G401.6 (cell line): ENCODE measurements around the gene PSMD1.
"Not testable (repeated sequence)": the region's sequence is repeated elsewhere in the genome, so short reads cannot be mapped to it uniquely, and the experiment has no call there.

Experiments used
- FAIRE-seq: peaks from 2 replicates; lab custom pipeline; 2012; peaks lifted over from hg19 to GRCh38; lab: Jason Lieb, UNC

Gene PSMD1

DNA sequence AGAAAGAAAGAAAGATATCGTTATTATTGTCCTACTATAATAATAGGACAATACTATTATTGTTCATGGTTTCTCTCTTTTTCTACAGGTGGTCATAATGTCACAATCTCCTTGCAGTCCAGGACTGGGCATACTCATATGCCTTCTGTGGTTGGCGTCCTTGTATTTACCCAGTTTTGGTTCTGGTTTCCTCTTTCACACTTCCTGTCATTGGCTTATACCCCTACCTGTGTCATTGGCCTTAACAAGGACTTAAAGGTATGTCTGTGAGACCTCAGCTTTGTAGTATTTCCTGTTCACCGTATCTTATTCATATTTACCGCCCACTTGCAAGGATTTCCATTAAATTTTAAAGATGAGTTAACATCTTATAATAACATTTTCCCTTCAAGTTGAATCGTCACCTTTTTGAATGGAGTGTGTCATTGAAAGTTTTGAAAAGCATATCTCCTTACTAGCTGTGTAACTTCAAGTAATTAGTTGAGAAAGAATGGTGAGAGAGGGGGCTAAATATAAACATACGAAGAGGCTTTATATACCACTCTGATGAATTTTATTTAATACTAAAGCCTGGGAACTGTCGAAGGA, 104.7 kb downstream of the PSMD1 start:
- FAIRE-seq, result no peak

DNA sequence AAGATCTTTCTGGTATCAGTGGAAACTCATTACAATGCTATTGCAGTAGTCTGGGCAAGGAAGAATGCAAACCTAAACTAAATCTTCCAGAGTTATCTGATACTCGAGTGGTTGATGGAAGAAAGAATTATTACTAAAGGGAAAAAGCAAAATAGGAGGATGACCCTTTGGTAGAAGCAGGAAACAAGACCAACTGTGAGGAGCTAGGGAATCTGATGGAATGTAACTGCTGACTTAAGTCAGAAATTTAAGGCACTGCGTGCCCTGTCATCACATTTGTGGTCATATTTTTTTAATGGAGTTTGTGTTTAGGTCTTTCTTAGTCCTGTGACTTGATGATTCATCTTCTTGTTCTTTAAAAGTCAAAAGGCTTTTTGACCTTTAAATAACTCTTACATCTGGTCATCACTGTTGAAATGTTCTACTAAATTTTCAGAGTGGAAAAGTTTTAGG, 105.2 kb downstream of the PSMD1 start:
- FAIRE-seq, result peak; percentile 100

DNA sequence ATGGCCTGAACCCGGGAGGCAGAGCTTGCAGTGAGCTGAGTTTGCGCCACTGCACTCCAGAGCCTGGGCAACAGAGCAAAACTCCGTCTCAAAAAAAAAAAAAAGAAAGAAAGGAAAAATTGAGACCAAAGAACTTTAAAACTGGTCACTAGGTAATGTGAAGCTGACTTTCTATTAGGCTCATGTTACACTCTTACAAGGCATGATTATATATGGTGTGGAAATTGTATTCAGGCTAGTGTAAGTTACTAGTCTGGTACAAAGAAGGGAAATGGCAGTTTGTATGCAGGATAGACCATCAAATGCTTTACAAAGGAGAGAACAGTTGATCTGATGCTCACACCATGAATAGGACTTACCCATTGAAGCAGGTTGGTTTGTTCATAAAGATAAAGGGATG, 106.3 kb downstream of the PSMD1 start:
- FAIRE-seq, result no peak

DNA sequence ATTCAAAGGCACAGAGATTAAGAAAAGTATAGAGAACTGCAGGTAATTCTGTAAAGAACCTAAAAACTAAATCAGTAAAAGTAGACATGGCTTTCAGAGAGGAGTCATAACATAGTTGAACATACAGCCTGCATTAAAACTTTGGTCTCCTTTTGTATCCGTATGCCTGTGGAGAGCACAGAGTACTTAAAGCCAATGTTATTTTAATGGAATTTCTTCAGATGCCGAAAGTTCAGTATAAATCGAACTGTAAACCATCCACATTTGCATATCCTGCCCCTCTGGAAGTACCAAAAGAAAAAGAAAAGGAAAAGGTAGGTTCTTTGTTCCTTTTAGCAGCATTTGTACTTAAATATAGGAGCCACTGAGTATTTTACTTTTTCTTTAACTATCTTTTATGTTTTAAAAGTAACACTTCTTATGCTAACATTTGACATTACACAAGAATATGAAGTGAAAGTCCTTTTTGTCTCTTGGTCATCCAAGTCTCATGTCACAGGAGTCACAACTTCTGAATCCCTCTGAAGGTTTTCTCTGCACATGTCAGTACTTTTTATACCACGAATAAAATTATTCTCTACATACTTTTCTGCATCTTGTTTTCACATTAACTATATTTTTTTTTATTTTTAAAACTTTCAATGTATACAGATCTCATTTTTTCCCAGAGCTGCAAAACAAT, 106.9 kb downstream of the PSMD1 start:
- peak; percentile 98 for FAIRE-seq

DNA sequence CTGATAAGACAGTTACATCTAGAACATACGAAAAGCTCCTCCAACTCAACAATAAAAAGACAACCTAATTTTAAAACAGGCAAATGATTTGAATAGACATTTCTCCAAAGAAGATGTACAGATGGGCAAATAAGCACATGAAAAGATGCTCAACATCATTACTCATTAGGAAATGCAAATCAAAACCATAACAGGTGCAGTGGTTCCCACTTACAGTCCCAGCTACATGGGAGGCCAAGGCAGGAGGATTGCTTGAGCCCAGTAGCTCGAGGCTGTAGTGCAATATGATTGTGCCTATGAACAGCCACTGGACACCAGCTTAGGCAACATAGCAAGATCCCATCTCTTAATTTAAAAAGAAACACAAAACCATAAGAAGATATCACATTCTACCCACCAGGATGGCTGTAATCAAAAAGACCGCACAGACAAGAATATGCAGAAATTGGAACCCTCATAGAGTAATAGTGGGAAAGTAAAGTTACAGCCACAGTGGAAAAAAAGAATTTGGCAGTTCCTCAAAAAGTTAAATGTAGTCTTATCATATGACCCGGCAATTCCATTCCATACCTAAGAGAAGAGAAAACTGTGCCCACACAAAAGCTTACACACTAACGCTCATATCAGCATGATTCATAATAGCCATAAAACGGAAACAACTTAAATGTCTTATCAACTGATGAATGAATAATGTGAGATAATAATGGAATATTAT, 111.2 kb downstream of the PSMD1 start:
- peak; percentile 70 for FAIRE-seq

DNA sequence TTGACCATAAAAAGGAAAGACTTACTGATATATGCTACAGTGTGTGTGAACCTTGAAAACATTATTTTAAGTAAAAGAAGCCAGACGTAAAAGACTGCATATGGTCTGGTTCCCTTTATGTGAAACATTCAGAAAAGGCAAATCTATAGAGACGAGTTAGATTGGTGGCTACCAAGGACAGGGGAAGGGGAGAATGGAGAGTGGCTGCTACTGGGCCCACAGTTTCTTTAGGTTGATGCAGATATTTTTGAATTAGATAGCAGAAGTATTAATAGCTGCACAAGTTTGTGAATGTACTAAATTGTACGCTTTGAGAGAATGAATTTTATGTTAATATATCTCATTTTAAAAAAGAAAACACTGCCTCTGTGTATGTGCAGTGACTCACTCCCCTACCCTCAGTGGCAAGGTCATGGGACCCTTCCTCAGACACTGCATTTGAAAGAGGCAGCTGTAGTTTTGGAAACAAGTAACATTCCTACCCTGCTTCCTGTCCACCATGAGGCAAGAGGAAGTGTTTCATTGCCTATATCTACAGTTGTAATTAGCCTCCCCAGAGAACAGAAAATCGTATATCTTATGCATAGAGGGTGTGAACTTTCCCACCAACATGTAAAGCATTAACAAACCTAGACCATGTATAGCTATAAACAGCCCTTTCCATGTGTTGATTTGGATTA, 111.9 kb downstream of the PSMD1 start:
- peak; percentile 63 for FAIRE-seq

DNA sequence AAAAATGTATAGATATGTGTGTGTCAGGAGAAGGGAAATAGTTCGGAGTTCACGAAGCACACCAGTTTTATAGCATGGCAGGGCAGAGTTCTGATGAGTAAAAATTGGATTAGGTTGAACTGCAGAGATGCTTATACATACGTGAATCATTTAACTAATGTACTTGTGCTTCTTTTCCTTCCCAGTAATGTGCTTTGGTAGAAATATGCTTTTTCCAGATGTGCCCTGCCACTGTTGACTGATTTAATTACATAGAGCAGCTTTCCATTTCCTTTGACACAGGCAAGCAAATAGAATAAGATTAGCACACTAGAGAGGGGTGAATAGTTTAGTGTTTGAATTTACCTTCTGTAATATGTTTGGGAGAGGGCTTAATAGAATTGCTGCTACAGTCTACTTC, 112.8 kb downstream of the PSMD1 start:
- FAIRE-seq, result no peak

DNA sequence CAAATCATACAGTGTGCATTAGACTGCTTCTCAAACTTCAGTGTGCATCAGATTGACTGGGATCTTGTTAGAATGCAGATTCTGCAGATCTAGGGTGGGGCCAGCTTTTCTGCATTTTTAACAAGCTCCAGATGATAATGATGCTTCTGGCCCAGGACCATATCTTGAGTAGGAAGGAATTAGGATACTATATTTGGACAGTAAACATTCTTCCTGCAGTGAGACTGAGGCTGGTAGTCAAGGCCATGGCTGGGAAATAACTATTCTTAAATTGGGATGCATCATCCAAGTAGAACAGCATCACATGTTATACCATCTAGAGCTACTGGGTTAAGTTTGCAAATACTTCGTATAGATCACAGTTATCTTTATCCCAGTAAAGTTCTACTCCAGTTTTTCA, 113.4 kb downstream of the PSMD1 start:
- peak; percentile 85 for FAIRE-seq

DNA sequence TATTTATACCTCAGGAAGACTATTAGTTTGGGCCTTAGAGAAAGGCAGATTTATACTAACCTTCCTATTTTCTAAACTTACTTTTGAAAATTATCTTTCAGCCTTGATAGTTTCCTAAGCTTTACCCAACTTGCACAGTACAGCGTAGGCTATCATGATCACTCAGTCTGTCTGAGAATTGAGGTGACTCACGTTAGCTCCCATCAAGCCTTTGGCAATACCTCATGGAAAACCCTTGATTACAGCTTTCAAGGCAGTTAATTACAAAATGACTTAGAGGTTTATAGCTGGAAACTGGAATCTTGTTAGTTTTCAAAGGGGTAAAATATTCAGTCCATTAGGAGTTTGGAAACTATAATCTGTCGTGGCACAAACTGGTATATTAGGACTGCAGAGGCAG, 115.4 kb downstream of the PSMD1 start:
- peak; percentile 97 for FAIRE-seq

DNA sequence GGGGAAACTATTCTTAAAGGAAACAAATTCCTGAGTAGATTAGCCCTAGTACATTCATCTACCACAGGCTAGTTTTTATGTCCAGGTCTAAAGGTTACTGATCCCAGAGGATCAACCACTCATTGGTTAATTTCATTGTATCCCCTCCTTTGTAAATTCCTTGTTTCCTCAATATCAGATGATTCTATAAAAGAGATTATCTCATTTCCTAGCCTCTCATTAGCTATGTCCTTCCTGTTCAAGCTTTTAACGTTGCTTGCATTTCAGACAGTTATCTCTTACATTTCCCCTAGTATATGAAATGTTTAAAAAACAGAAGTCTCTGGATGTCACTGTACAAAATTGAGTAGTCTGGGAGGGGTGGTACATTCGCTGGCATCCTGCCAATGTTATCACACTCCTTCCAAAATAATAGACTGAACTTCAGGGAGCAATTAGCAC, 117.6 kb downstream of the PSMD1 start:
- peak; percentile 100 for FAIRE-seq

DNA sequence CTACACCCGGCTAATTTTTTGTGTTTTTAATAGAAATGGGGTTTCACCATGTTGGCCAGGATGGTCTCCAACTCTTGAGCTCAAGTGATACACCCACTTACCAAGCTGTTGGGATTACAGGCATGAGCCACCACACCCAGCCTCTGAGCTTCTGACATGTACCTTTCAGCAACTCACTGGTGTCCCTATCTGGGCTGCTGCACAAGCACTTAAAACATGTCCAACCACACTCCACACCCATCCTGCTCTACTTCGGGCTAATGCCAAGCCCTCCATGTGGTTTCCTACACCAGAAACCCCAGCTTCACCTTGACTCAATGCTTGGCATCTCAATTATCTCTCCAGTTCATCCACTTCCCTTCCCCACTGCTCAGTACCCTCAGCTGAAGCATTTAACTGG, 119.4 kb downstream of the PSMD1 start:
- FAIRE-seq, result no peak

DNA sequence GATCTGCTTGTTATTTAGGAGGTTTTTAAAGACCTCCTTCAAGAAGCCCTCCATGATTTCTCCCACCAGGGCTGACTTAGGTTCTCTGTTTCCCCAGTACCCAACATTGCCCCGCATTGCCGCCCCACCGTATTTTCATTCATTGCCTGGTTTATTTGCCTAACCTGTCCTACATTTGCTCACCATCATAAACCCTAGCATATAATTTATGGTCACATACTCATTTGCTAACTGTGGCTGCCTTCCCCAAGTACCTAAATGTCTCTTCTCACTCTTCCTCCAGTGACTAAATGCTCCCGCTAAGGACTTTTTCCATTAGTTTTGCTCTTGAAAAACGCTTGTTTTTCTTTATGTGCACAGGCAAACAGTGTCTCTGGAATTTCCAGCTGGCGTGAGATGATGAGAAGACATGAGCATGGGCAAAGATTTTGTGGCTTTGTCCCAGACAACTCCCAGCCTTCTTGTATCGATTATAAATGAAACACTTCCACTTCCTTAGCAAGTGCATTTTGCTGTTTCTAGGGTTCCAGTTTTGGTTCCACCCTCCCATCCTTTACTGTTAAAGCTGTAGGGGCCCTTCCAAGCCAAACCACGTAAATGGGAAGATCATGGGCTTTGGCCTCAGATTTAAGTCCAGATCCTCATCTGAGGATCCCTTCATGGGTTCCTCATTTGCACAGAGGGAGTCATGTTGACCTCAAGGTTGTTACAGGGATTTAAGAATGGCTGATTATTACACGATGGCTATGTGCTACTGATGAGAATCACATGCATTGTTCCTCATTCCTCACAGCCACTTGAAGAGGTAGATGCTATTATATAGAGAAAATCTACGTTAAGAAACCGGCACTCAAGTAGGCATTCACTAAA, 120.7 kb downstream of the PSMD1 start:
- FAIRE-seq, result no peak

DNA sequence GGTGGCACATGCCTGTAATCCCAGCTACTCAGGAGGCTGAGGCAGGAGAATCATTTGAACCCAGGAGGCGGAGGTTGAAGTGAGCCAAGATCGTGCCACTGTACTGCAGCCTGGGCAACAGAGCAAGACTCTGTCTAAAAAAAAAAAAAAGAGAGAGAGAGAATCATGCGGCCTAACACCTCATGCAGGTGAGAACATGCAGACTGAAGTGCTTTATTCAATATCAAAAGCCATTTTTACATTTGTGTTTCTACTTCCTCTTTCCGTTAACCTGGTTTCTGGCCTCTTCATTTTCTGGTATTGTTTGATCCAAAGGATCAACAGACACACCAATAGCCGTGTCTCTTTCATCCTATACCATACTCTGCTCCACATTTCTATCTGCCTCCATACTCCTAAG, 122.1 kb downstream of the PSMD1 start:
- not testable (repeated sequence) for FAIRE-seq

DNA sequence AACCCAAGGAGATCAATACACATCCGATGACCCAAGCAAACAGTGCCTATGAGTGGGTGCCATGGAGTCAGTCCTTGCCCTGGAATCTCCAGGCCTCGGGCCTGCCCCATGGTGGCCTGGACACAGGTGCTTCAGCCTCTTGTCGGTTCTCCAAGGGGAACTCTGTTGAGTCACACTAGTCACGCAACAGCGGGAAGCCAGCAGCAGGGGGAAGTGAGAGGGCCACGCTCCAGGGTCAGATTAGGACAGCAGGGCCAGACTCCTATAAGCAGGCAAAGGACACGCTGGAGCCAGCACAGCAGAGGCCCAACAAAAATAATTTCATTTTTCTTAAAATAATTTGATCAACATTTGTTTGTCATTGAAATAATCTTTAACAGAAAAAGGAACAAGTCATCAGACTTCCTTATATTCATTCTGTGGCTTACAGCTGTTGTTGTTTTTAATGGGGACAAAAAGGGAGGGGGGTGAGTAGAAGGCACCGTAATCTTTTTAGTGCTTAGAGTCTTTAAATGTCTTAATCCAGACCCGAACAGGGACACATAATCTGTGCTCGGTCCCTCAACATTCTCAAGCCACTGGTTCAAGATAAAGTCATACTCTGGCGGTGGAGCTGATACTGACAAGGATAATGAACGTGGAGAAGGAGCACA, 125.3 kb downstream of the PSMD1 start:
- FAIRE-seq, result peak; percentile 23

DNA sequence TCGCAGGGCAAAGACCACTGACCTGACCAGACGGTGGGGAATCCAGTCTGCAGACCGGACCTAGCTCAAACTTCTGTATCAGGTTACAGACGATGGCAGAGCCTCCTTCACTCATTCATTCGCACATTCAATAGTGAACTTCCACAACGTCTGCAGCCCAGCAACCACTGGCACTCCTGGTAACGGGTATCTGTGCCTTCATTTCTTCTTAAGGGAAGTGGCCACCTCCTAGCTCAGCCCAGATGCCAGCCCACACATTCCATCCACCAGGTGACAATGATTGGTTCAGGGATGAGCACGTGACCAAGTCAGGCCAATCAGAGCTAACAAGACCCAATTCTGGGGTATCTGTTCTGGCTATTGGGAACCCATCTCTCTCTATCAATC, 125.8 kb downstream of the PSMD1 start:
- FAIRE-seq, result no peak

DNA sequence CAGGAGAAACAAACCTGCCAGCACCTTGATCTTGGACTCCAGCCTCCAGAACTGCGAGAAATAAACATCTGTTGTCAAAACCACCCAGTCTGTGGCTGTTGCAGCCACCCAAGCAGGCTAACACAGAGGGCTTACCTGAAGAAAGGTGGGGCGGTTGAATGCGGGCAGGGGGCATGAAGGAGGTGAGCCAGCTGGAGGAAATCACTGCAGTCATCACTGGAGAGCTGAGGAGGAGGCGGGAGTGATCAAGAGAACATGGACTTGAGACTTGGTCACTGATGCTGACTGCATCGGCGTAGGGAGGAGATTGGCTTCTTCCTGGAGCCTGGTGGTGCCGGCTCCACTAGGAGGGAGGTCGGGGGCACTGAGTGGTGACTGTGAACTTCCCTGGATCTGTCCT, 127.2 kb downstream of the PSMD1 start:
- no peak for FAIRE-seq

DNA sequence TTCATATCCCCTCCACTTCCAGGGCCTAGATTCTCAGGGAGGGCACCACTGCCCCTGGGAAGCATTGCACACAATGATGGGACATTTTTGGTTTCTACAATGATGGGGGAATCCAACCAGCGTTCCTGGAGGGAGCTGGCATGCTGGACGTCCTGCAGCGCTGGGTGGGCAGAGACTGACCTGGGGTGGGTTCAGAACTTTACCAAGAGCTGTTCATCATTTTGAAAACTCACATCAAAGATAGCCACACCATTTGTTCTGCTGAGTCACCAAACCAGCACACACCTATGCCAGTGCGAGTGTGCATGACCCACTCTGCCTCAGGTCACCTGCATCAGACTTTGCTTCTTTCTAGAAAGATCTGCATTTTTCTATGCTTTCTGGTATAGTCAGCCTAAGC, 127.7 kb downstream of the PSMD1 start:
- FAIRE-seq, result no peak

DNA sequence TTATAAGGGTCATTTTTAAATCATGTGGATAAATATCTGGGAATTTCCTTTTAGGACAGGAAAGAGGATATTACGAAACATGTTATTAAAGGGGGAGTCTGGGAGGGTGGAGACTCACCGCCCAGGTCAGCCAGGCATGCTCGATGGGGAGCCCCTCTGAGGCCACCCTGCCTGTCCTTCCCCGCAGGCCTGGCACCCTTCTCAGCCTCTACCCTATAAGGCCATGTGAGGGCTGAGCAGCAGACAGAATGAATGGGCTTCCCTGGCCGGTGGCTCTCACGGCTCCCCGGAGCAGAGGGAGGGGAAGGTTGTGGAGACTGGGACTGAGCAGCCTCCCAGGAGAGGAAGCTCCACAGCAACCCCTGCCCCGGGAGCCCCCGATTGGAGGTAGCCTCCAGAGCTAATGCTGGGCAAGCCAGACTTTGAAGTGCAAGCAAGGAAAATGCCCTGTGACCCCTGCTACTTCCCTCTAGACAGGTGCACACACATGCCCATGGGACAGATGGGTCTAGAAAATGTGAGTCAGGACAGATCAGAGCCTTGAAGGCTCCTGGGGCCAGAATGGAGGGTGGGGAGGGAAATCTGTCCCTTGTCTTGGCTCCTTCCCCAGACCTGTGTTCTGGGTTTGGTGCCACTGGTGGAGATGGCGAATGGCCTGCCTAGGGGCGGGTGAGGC, 128.5 kb downstream of the PSMD1 start:
- FAIRE-seq, result no peak

DNA sequence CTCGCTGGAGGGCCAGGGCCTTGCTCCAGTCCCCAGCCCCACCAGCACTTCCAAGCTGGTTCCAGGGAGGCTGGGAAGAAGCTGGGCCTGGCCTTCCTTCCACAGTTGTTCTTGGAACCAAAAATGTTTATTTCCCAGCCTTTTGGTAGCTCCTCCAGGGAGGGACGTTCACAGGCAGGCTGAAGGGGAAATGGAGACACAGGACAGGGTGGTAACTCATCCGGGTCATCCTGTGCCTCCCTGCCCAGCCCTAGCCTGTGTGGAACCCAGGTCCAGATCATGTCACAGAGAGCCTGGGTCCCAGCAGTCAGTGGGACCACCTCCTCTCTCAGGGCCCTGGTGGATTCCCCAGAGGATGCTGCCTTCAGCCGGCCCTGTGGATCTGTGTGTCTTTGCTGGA, 129.2 kb downstream of the PSMD1 start:
- no peak for FAIRE-seq

DNA sequence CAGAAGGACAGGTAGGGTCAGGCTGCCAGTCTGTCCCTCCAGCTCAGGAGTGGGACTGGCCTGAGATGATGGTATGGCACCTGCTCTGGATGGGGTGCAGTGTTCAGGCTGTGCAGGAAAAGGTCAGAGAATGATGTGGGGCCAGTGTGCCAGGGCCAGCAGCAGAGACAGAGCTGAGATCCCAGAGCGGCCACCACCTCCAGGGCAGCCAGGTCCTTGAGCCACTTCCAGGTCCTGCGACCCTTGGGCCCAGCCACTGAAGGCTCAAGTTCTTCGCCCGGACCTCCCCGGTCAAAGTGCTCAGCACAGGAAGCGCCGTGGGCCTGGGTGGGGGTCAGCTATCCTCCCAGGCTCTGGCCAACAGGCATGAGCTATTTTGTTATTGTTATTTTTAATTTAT, 129.7 kb downstream of the PSMD1 start:
- FAIRE-seq, result no peak
